Epithelial cell of esophagus (primary cell): ENCODE measurements around the gene IER3IP1.
"Not testable (repeated sequence)": the region's sequence is repeated elsewhere in the genome, so short reads cannot be mapped to it uniquely, and the experiment has no call there.

Source experiments
- DNase-seq: peaks from one replicate; pipeline ENCODE4 v3.0.0; 2010; ENCODE audit warnings: low read depth
- H3K4me3 ChIP-seq: 2 replicates; pipeline ENCODE4 v1.5.1; 2011; ENCODE audit warnings: mild to moderate bottlenecking, low read length, control low read depth
- CTCF ChIP-seq: IDR thresholded peaks from 2 replicates; pipeline ENCODE4 v1.5.1; 2011; ENCODE audit warnings: low read depth, mild to moderate bottlenecking, low read length, control low read depth, inconsistent platforms; ENCODE audit not compliant: insufficient read depth; ENCODE audit errors: missing control alignments

IER3IP1 gene

GRCh38 chr18:47175898-47176575, at the start of gene IER3IP1:
Gene IER3IP1 (minus strand): TSS chr18:47176364. CDS start chr18:47176277, 87 bp downstream.
- no peak for TF ChIP-seq CTCF
- DNase-seq: peak; percentile 96
- H3K4me3 ChIP-seq: peak within 1 kb of the TSS; percentile 88

GRCh38 chr18:47215554-47216138, 39.5 kb upstream of the IER3IP1 start:
- no peak overlapping the region for H3K4me3 ChIP-seq
- DNase-seq: peak; percentile 71
- TF ChIP-seq CTCF: peak; percentile 76

GRCh38 chr18:47209171-47209570, 33.0 kb upstream of the IER3IP1 start:
- TF ChIP-seq CTCF: no peak
- DNase-seq: no peak
- no peak overlapping the region for H3K4me3 ChIP-seq

- H3K4me3 ChIP-seq: no peak overlapping the region
- no peak for DNase-seq
- TF ChIP-seq CTCF: no peak
Measured at GRCh38 chr18:47206945-47207637, 30.9 kb upstream of the IER3IP1 start.

- peak; percentile 50 for DNase-seq
- no peak overlapping the region for H3K4me3 ChIP-seq
- TF ChIP-seq CTCF: peak; percentile 84
Measured at GRCh38 chr18:47204908-47205522, 28.9 kb upstream of the IER3IP1 start.

GRCh38 chr18:47203626-47204464, 27.7 kb upstream of the IER3IP1 start:
- no peak overlapping the region for H3K4me3 ChIP-seq
- TF ChIP-seq CTCF: no peak
- no peak for DNase-seq

GRCh38 chr18:47195961-47196360, 19.8 kb upstream of the IER3IP1 start:
- DNase-seq: not testable (repeated sequence)

More at GRCh38 chr18:47195961-47196360, 19.8 kb upstream of the IER3IP1 start:
- not testable (repeated sequence) for H3K4me3 ChIP-seq
